Amniotic epithelial cell (primary cell): ENCODE measurements around the gene CLCN7.
"Not testable (repeated sequence)": the region's sequence is repeated elsewhere in the genome, so short reads cannot be mapped to it uniquely, and the experiment has no call there.

Source experiments
- DNase-seq: peaks from one replicate; pipeline ENCODE4 v3.0.0-alpha.2; 2010; ENCODE audit warnings: low read depth

Gene CLCN7

DNA sequence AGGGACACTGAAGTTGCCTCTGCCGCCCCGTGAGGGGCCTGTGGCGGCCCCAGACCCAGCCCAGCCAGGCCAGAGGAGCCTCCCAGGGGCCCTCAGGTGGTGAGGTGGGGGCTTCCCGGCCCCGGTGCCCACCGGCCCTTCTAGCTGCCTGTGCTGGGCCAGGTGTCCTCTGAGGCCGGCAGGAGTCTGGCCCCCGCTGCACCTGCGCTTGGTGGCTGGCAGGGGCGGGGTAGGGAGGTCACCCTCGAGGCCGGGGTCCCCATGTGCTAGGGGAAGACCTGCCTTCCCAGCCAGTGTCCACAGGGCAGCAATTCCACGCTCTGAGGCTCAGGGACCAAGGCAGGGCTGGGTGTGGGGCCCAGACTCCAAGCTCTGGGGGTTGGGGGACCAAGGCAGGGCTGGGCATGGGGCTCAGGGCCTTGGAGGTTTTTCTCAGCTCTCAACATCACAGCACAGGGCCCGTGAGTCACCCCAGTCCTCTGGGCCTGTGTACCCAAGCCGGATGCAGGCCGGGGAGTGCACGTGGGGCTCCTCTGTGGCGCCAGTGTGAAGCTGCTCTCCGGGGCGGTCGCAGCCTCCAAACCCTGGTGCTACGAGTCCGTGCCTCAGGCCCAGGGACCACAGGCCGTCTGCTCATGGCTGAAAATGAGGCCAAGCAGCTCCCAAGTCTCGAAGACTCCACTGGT, 29.2 kb downstream of the CLCN7 start:
- no peak for DNase-seq

GRCh38 chr16:1444730-1445517, 29.9 kb downstream of the CLCN7 start:
- DNase-seq, result no peak

- no peak for DNase-seq
These were observed 30.7 kb downstream of the CLCN7 start, which contains the start of gene CCDC154 for GRCh38 chr16:1443980-1444729. TSS of gene CCDC154 (minus strand) at chr16:1444556. CDS start at chr16:1444322, 234 bp downstream.

- DNase-seq, result no peak
These were observed 31.3 kb downstream of the CLCN7 start for GRCh38 chr16:1443403-1443973.

GRCh38 chr16:1442697-1443096, 32.1 kb downstream of the CLCN7 start:
- no peak for DNase-seq

- no peak for DNase-seq
These were observed 33.4 kb downstream of the CLCN7 start for GRCh38 chr16:1441391-1441829.

GRCh38 chr16:1439699-1440074, 35.1 kb downstream of the CLCN7 start:
- not testable (repeated sequence) for DNase-seq

DNA sequence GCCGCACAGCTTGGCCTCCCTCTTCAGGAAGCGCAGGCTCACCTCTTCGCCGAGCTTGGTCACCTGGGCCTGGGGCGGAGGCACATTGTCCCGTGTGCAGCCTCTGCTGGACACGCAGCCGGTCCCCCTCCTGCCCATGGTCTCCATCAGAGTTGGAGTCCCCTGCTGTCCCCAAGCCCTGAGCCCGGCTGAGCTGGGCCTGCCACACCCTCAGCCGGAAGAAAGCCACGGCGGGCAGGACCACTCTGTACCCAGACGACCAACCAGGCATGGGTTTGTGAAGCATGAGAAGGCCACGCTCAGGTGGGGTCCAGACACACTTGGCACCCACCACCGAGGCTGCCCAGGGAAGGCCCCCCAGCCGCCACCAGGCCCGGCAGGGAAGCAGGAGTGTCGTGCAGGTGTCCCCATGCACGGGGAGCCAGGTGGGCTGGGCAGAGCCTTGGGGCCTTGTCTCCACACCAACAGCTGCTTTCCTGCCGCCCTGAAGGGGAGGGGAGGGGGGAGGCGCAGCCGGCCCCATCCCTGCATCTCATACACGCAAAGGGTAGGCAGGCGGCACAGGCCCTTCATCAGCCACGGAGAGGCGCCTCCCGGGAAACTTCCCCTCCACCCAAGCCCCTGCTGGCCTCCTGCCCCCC, 35.6 kb downstream of the CLCN7 start:
- no peak for DNase-seq

DNA sequence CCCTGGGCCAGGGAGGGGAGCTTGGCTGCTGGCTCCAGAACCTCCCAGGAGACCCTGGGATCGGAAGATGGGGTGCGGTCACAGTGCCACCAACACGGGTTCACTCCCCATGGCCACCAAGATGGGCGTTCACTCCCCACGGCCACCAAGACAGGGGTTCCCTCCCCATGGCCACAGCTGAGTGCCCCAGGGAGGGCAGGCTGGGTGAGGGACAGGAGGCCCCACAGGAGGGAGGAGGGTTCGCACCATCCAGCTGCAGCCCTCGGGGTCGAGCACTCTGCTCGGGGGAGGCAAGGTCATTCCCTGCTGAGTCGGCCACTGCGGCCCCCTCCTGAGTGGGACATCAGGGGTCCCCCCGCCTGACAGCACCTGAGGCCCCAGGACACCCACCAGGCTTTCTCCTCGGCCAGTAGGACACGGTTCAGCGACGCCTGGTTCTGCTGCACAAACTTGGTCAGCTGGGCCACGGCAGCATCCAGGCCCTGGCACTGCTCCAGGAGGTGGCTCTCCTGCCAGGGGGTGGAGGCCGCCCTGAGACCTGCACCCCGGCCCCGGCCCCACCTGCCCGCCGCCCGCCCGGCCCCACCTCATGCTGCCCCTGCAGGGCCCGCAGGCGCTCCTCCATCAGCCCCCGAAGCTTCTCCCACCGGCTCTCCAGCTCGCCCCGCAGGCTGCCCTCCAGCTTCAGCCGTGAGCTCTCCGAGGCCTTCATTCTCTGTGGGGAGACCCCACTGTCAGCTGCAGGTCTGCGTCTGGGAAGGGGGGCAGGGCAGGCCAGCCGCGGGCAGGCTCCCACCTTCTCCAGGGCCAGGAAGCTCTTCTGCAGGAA, 36.4 kb downstream of the CLCN7 start:
- DNase-seq, result no peak

GRCh38 chr16:1437606-1438005, 37.2 kb downstream of the CLCN7 start:
- no peak for DNase-seq

GRCh38 chr16:1436731-1437355, 38.0 kb downstream of the CLCN7 start:
- no peak for DNase-seq

DNA sequence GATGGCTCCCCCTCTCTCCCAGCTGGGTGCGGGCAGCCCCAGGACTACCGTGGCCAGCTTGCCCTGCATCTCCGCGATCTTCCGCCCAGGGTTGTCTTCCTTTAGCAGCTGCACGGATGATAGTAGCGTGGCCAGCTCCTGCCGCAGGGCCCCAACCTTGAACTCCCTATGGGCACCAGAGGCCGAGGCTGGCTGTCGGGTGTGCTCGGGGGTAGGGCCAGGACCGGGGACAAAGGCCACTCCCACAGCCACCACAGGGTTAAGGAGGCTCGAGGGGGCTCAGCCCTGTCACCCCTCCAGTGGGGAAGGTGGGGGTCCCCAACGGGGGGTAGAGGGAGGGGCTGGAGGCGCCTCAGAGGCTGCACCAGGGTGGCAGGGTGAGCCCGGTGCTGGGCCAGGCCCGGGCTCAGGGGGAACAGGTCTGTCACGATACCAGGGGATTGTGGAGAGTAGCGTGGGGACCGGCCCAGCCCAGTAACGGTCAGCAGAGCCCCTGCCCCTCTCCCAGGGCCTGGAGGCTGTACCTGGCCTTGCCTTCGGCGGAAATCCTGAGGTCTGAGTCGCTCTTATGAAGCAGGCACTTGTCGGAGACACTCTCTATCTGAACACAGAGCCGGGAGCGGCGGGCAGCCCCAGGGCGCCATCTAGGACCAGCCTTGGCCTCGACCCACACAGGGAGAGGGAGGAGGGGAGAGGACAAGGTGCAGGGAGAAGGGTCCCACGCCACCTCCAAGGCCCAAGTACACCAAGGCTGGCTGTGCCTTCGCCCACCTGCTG, 38.7 kb downstream of the CLCN7 start:
- DNase-seq, result no peak

DNA sequence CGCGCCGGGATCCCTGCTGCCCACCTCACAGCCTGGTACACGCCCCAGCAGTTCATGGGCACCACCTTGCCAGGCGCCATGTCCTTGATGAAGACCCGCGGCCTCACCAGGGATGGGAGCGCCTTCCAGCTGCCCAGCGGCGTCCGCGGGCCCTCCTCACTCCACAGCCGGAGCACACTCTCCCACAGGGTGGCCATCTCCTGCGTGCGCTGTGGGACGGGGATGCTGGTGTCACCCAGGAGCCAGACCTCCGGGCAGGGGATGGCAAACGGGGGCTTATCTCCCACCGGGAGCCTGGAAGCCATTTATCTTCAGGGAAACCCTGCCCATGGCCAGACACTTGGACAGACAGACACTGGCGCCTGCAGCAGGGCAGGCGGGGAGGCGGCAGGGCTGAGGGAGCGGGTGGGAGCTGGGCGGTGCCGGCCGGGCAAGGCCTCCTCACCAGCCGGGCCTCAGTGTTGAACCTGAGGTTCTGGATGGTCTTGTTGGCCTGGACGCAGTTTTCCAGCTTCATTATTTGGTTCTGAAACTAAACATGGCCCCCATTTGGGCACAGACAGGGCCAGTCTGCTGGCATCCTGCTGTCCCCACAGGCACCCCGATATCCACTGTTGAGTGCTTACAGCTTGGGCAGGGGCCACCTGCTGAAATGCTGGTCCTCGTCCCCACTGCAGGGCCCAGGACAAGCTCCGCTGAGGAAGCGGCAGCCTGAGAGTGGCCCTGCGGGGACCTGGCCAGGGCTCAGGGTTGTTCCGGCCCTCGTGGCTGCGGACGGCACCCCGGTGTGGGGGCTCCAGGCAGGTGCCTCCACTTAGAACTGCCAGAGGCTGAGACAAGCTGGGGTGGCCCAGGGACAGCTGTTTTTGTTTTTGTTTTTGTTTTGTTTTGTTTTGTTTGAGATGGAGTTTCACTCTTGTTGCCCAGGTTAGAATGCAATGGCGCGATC, 39.9 kb downstream of the CLCN7 start:
- DNase-seq, result no peak

GRCh38 chr16:1433756-1434155, 41.1 kb downstream of the CLCN7 start:
- DNase-seq, result no peak

- DNase-seq, result no peak
These were observed 41.6 kb downstream of the CLCN7 start for GRCh38 chr16:1433263-1433560.

DNA sequence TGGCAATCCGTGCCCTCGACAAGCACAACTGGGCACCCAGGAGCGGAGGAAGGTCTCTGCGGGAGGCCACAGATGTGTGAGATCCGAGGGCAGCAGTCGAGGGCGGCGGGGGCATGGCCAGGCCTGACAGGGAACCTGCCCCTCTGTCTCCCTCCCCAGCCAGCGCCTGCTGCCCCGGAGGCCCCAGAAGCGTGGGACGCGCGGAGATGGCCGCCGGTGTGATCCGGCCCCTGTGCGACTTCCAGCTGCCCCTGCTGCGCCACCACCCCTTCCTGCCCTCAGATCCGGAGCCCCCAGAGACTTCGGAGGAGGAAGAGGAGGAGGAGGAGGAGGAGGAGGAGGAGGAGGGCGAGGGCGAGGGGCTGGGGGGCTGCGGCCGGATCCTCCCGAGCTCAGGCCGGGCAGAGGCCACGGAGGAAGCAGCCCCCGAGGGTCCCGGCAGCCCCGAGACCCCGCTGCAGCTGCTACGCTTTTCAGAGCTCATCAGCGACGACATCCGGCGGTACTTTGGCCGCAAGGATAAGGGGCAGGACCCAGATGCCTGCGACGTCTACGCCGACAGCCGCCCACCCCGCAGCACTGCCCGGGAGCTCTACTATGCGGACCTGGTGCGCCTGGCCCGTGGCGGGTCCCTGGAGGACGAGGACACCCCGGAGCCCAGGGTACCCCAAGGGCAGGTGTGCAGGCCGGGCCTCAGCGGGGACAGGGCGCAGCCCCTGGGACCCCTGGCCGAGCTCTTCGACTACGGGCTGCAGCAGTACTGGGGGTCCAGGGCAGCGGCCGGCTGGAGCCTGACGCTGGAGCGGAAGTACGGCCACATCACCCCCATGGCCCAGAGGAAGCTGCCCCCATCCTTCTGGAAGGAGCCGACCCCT, 42.2 kb downstream of the CLCN7 start:
- DNase-seq, result no peak

- no peak for DNase-seq
These were observed 43.1 kb downstream of the CLCN7 start for GRCh38 chr16:1431497-1432270.
